BLaER1 (cell line): Measurements from ENCODE around the gene SENP6.
"Not testable (repeated sequence)": the region's sequence is repeated elsewhere in the genome, so short reads cannot be mapped to it uniquely, and the experiment has no call there.

Source experiments
- H3K27ac ChIP-seq: shearing (Covaris generic); formaldehyde crosslinking; 2 replicates; pipeline ENCODE4 v1.8.1; 2022
- H3K27me3 ChIP-seq: shearing (Covaris generic); formaldehyde crosslinking; 2 replicates; pipeline ENCODE4 v1.8.1; 2022
- H3K36me3 ChIP-seq: shearing (Covaris generic); formaldehyde crosslinking; 2 replicates; pipeline ENCODE4 v1.8.1; 2022
- H3K4me1 ChIP-seq: shearing (Covaris generic); formaldehyde crosslinking; 2 replicates; pipeline ENCODE4 v1.8.1; 2022
- H3K4me2 ChIP-seq: shearing (Covaris generic); formaldehyde crosslinking; 2 replicates; pipeline ENCODE4 v1.8.1; 2022
- H3K4me3 ChIP-seq: shearing (Covaris generic); formaldehyde crosslinking; 2 replicates; pipeline ENCODE4 v1.8.1; 2022
- H3K9ac ChIP-seq: shearing (Covaris generic); formaldehyde crosslinking; 2 replicates; pipeline ENCODE4 v1.8.1; 2022
- H3K9me3 ChIP-seq: shearing (Covaris generic); formaldehyde crosslinking; 2 replicates; pipeline ENCODE4 v1.8.1; 2022
- H4K20me1 ChIP-seq: shearing (Covaris generic); formaldehyde crosslinking; 2 replicates; pipeline ENCODE4 v1.8.1; 2022
- Cebpa-rat ChIP-seq: shearing (Covaris generic); IDR thresholded peaks from 2 replicates; pipeline ENCODE4 v1.8.1; 2022

Gene SENP6

GRCh38 chr6:75572072-75572471 is 29.6 kb upstream of the SENP6 start:
- no peaks in the 10 kb centered on the region for H3K27me3 ChIP-seq
- no peak overlapping the region for H3K4me3 ChIP-seq
- no peak overlapping the region for H3K27ac ChIP-seq
- H4K20me1 ChIP-seq, result no peaks in the 10 kb centered on the region
- peaks cover 25% of the 10 kb centered on the region for H3K9me3 ChIP-seq
- no peak overlapping the region for H3K4me2 ChIP-seq
- no peaks in the 10 kb centered on the region for H3K36me3 ChIP-seq
- no peak for TF ChIP-seq Cebpa-rat
- H3K4me1 ChIP-seq, result peaks cover 10% of the 10 kb centered on the region
- H3K9ac ChIP-seq, result no peak overlapping the region

GRCh38 chr6:75579951-75580350 is 21.7 kb upstream of the SENP6 start:
- Histone ChIP-seq H3K4me1 (no peaks in the 10 kb centered on the region), H4K20me1 (no peaks in the 10 kb centered on the region), H3K9ac (no peak overlapping the region), H3K4me2 (no peak overlapping the region), H3K4me3 (no peak overlapping the region), H3K9me3 (peaks cover 8% of the 10 kb centered on the region; the same call in 1 of the 2 replicates), H3K27me3 (no peaks in the 10 kb centered on the region), H3K36me3 (no peaks in the 10 kb centered on the region), H3K27ac (no peak overlapping the region)
- TF ChIP-seq Cebpa-rat, result no peak

- no peak for TF ChIP-seq Cebpa-rat
- no peaks in the 10 kb centered on the region for H3K4me1 ChIP-seq
- no peaks in the 10 kb centered on the region for H3K36me3 ChIP-seq
- H3K27ac ChIP-seq, result no peak overlapping the region
- H3K4me3 ChIP-seq, result no peak overlapping the region
- H3K9ac ChIP-seq, result no peak overlapping the region
- H3K27me3 ChIP-seq, result no peaks in the 10 kb centered on the region
- H4K20me1 ChIP-seq, result no peaks in the 10 kb centered on the region
- peaks cover 8% of the 10 kb centered on the region; the same call in 1 of the 2 replicates for H3K9me3 ChIP-seq
- H3K4me2 ChIP-seq, result no peak overlapping the region
These were observed 20.4 kb upstream of the SENP6 start for GRCh38 chr6:75581231-75581630.

- not testable (repeated sequence) for H3K9ac ChIP-seq, H3K27me3 ChIP-seq, H3K36me3 ChIP-seq, H3K9me3 ChIP-seq, H3K4me3 ChIP-seq, H3K27ac ChIP-seq, H4K20me1 ChIP-seq, H3K4me1 ChIP-seq, H3K4me2 ChIP-seq
These were observed 17.1 kb upstream of the SENP6 start for GRCh38 chr6:75584552-75584951.

- TF ChIP-seq Cebpa-rat, result no peak
- H3K9me3 ChIP-seq, result peaks cover 7% of the 10 kb centered on the region; the same call in 1 of the 2 replicates
These were observed 12.7 kb upstream of the SENP6 start for GRCh38 chr6:75588948-75589347.

GRCh38 chr6:75590370-75590769 is 11.3 kb upstream of the SENP6 start:
- Histone ChIP-seq H4K20me1 (no peaks in the 10 kb centered on the region), H3K36me3 (no peaks in the 10 kb centered on the region), H3K27me3 (no peaks in the 10 kb centered on the region), H3K9ac (no peak overlapping the region), H3K4me2 (no peak overlapping the region), H3K4me1 (no peaks in the 10 kb centered on the region), H3K4me3 (no peak overlapping the region), H3K9me3 (no peaks in the 10 kb centered on the region), H3K27ac (no peak overlapping the region)
- no peak for TF ChIP-seq Cebpa-rat

More at GRCh38 chr6:75588948-75589347, 12.7 kb upstream of the SENP6 start:
- Histone ChIP-seq H4K20me1 (no peaks in the 10 kb centered on the region), H3K4me2 (no peak overlapping the region), H3K4me3 (no peak overlapping the region), H3K27ac (no peak overlapping the region), H3K4me1 (no peaks in the 10 kb centered on the region), H3K36me3 (no peaks in the 10 kb centered on the region), H3K27me3 (no peaks in the 10 kb centered on the region), H3K9ac (no peak overlapping the region)

GRCh38 chr6:75596380-75596779 is 5.3 kb upstream of the SENP6 start:
- H3K9me3 ChIP-seq, H3K27ac ChIP-seq, H3K9ac ChIP-seq, H3K4me3 ChIP-seq, H4K20me1 ChIP-seq, H3K27me3 ChIP-seq, H3K36me3 ChIP-seq, H3K4me2 ChIP-seq: not testable (repeated sequence)
- peaks cover 19% of the 10 kb centered on the region for H3K4me1 ChIP-seq

- Histone ChIP-seq H3K4me1 (peaks cover 40% of the 10 kb centered on the region), H3K4me2 (peak overlapping the region; percentile 74), H4K20me1 (peaks cover 23% of the 10 kb centered on the region), H3K27me3 (no peaks in the 10 kb centered on the region), H3K9ac (peak overlapping the region; percentile 100), H3K9me3 (no peaks in the 10 kb centered on the region), H3K36me3 (peaks cover 11% of the 10 kb centered on the region; the same call in 1 of the 2 replicates), H3K27ac (peak overlapping the region; percentile 100), H3K4me3 (peak overlapping the region; percentile 91)
- no peak for TF ChIP-seq Cebpa-rat
These were observed 912 bp upstream of the SENP6 start for GRCh38 chr6:75600768-75601167.

- H3K9me3 ChIP-seq, result no peaks in the 10 kb centered on the region
- H3K27me3 ChIP-seq, result no peaks in the 10 kb centered on the region
- H3K4me2 ChIP-seq, result peak overlapping the region; percentile 74
- no peak for TF ChIP-seq Cebpa-rat
- H3K27ac ChIP-seq, result peak overlapping the region; percentile 100
- H3K9ac ChIP-seq, result peak overlapping the region; percentile 100
- peaks cover 52% of the 10 kb centered on the region for H3K4me1 ChIP-seq
- H3K36me3 ChIP-seq, result peaks cover 11% of the 10 kb centered on the region; the same call in 1 of the 2 replicates
- peak overlapping the region; percentile 91 for H3K4me3 ChIP-seq
- peaks cover 40% of the 10 kb centered on the region for H4K20me1 ChIP-seq
These were observed 796 bp downstream of the SENP6 start for GRCh38 chr6:75602246-75603105.

- H3K9ac ChIP-seq, result peak overlapping the region; percentile 100
- H3K4me3 ChIP-seq, result peak overlapping the region; percentile 91
- H3K4me2 ChIP-seq, result peak overlapping the region; percentile 74
- H3K4me1 ChIP-seq, result peaks cover 57% of the 10 kb centered on the region
- no peaks in the 10 kb centered on the region for H3K27me3 ChIP-seq
- peaks cover 46% of the 10 kb centered on the region for H4K20me1 ChIP-seq
- no peak for TF ChIP-seq Cebpa-rat
- H3K9me3 ChIP-seq, result no peaks in the 10 kb centered on the region
- H3K36me3 ChIP-seq, result peaks cover 11% of the 10 kb centered on the region; the same call in 1 of the 2 replicates
- H3K27ac ChIP-seq, result peak overlapping the region; percentile 100
These were observed 1.4 kb downstream of the SENP6 start for GRCh38 chr6:75603106-75603420.
